B cell (primary cell): ENCODE results near the gene CCDC88C. TPM values are rescaled to one million over a fixed set of nuclear protein-coding genes. Genes with fewer than 3 reads are reported as not detected.

Experiments used
- ATAC-seq: fragments of 200-7000 bp; cut with Tn5 transposase; one replicate; pipeline ENCODE4 v1.10.0; 2021; ENCODE audit warnings: low read depth, mild to moderate bottlenecking, moderate number of reproducible peaks, moderate library complexity
- CTCF ChIA-PET: fragments of 350-600 bp; sonication (Branson Sonifier 250); formaldehyde crosslinking; loops from one replicate; lab custom pipeline; 2021; ENCODE audit warnings: antibody characterized with exemption, inconsistent platforms; lab: Charles Lee
- POLR2A ChIA-PET: fragments of 350-600 bp; sonication (Branson Sonifier 250); formaldehyde crosslinking; loops from one replicate; lab custom pipeline; 2021; ENCODE audit warnings: antibody characterized with exemption; lab: Charles Lee
- DNase-seq: peaks from one replicate; pipeline ENCODE4 v3.0.0; 2013
- H2AFZ ChIP-seq: 2 replicates; pipeline ENCODE4 v1.6.1; 2012; ENCODE audit warnings: mild to moderate bottlenecking, low read depth, low read length; ENCODE audit not compliant: insufficient read depth, poor library complexity, severe bottlenecking
- H3K27ac ChIP-seq, 2 donors: 1 replicate in 1 of 2; 2 replicates in 1 of 2; pipeline ENCODE4 v1.5.1; 2012 to 2013; ENCODE audit warnings: low read length in 2 of 2, mild to moderate bottlenecking in 2 of 2, moderate library complexity in 1 of 2
- H3K27me3 ChIP-seq, 4 experiments: fragments of 200-600 bp in 1 of 4; sonication (generic) in 1 of 4; replicated peaks in 1 of 4; 1 replicate in 2 of 4; 2 replicates in 2 of 4; pipeline versions ENCODE4 v1.6.1 to v1.7.0; 2013 to 2016; ENCODE audit warnings: low read length in 3 of 4, mild to moderate bottlenecking in 2 of 4, mixed read lengths in 1 of 4, moderate library complexity in 1 of 4; ENCODE audit not compliant: insufficient read depth in 4 of 4, control insufficient read depth in 3 of 4; ENCODE audit errors: control extremely low read depth in 1 of 4
- H3K36me3 ChIP-seq, 2 experiments: replicated peaks in 1 of 2; 1 replicate in 1 of 2; 2 replicates in 1 of 2; pipeline versions ENCODE4 v1.6.1 to v1.7.1; 2013; ENCODE audit warnings: low read length in 1 of 2; ENCODE audit not compliant: insufficient read depth in 2 of 2, control insufficient read depth in 1 of 2; ENCODE audit errors: control extremely low read depth in 1 of 2, extremely low read depth in 1 of 2
- H3K4me1 ChIP-seq, 2 donors: fragments of 200-600 bp in 1 of 2; sonication (generic) in 1 of 2; 1 replicate in 1 of 2; 2 replicates in 1 of 2; pipeline versions ENCODE4 v1.5.1 to v1.6.1; 2013 to 2017; ENCODE audit warnings: low read length in 2 of 2; ENCODE audit not compliant: control insufficient read depth in 2 of 2, insufficient read depth in 2 of 2
- H3K4me2 ChIP-seq: replicated peaks from 2 replicates; pipeline ENCODE3; 2012; ENCODE audit warnings: mild to moderate bottlenecking, low read depth, low read length; ENCODE audit not compliant: poor library complexity, severe bottlenecking
- H3K4me3 ChIP-seq, 5 experiments: fragments of 200-600 bp in 1 of 5; sonication (generic) in 1 of 5; 1 replicate in 3 of 5; 2 replicates in 2 of 5; pipeline versions ENCODE4 v1.5.1 to v1.7.0; 2011 to 2016; ENCODE audit warnings: low read length in 4 of 5, mild to moderate bottlenecking in 4 of 5, low read depth in 2 of 5, control low read depth in 1 of 5, moderate library complexity in 1 of 5; ENCODE audit not compliant: insufficient read depth in 1 of 5; ENCODE audit errors: control extremely low read depth in 1 of 5, extremely low read depth in 1 of 5
- H3K79me2 ChIP-seq: fragments of 200-600 bp; sonication (generic); one replicate; pipeline ENCODE4 v1.6.0; 2016; ENCODE audit warnings: low read length; ENCODE audit not compliant: control insufficient read depth, insufficient read depth
- H3K9ac ChIP-seq: fragments of 200-600 bp; sonication (generic); 2 replicates; pipeline ENCODE4 v1.6.1; 2017; ENCODE audit warnings: mild to moderate bottlenecking, low read length, moderate library complexity
- H3K9me3 ChIP-seq, 3 donors: one replicate each; pipeline versions ENCODE4 v1.6.1 to v1.7.1; 2013; ENCODE audit warnings: low read length in 2 of 3; ENCODE audit not compliant: control insufficient read depth in 2 of 3, insufficient read depth in 1 of 3; ENCODE audit errors: control extremely low read depth in 1 of 3
- H4K20me1 ChIP-seq: 2 replicates; pipeline ENCODE4 v1.6.0; 2012; ENCODE audit warnings: mild to moderate bottlenecking, low read length; ENCODE audit not compliant: insufficient read depth, control insufficient read depth, poor library complexity, severe bottlenecking
- H3K27ac Mint-ChIP-seq: one replicate; pipeline ENCODE4 v1.8.0; 2021; ENCODE audit warnings: mixed read lengths
- H3K27me3 Mint-ChIP-seq: one replicate; pipeline ENCODE4 v1.8.0; 2021; ENCODE audit warnings: mixed read lengths
- H3K4me1 Mint-ChIP-seq: one replicate; pipeline ENCODE4 v1.8.0; 2021; ENCODE audit warnings: mixed read lengths
- H3K4me3 Mint-ChIP-seq: one replicate; pipeline ENCODE4 v1.8.0; 2021; ENCODE audit warnings: mixed read lengths
- H3K9me3 Mint-ChIP-seq: one replicate; pipeline ENCODE4 v1.8.0; 2022; ENCODE audit warnings: mixed read lengths; ENCODE audit not compliant: insufficient read depth
- EZH2 ChIP-seq: IDR thresholded peaks from 2 replicates; pipeline ENCODE4 v1.6.1; 2012; ENCODE audit warnings: borderline replicate concordance, low read depth, mild to moderate bottlenecking, moderate library complexity, low read length; ENCODE audit not compliant: insufficient read depth, poor library complexity, severe bottlenecking
- WGBS: methylation state at CpG from one replicate; pipeline ENCODE4 v1.1.5; 2013; ENCODE audit warnings: missing lambda C conversion rate; ENCODE audit not compliant: insufficient coverage; 5-methylcytosine and 5-hydroxymethylcytosine counted together
- intact Hi-C: fragments of 100-400 bp; cut with micrococcal nuclease; formaldehyde crosslinking; loops from one replicate; pipeline ENCODE4 v1.10.0; 2022
- polyA plus RNA-seq: library from polyadenylated mRNA; depleted of rRNA; stranded (reverse); fragments of >200 nt; gene quantifications from 2 replicates; pipeline ENCODE4 v1.2.3, GENCODE V29; 2012
- total RNA-seq, 2 donors: library from RNA; stranded (reverse); fragments of 120-200 nt in 1 of 2; gene quantifications; 1 replicate in 1 of 2; 2 replicates in 1 of 2; pipeline versions ENCODE4 v1.2.3 to v1.2.4, GENCODE V29; 2013 to 2022
- TF ChIP-seq, protein P1 (sequence below): fragments of 200-600 bp; IDR thresholded peaks from one replicate; pipeline ENCODE4 v1.8.0; 2022; ENCODE audit warnings: antibody characterized with exemption, mild to moderate bottlenecking

Gene CCDC88C
- total and polyA plus RNA-seq, 2 donors (not counting 1 experiment from before 2014, with no cell fraction given), result 98.7 to 181 TPM

DNA sequence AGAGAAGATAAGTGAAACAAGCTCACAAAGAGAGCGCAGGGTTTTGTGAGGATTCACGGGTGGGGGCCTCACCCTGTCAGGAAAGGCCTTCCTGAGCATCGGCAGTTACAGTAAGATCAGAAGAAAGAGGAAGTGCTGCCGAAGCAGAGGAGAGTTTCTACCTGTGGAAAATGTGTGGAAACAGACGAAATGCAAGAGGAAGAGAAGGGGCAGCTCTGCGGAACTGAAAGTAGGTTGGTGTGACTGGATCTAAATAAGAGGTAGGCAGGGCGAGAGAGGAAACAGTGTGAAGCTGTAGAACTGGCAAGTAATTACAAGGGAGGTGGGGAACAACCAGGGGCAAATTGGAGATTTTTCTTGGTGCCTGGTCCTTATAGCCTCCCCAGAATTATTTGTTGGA is 175.8 kb downstream of the CCDC88C start:
- Histone ChIP-seq H4K20me1 (no peaks in the 10 kb centered on the region), H3K4me3 (peak overlapping the region in 4 of 5 experiments; percentile 21 to 58 (median 40)), H3K9me3 (no peaks in the 10 kb centered on the region), H3K4me2 (peak overlapping the region; percentile 79), H3K27me3 (no peaks in the 10 kb centered on the region), H3K79me2 (peaks cover 8% of the 10 kb centered on the region), H3K36me3 (no peaks in the 10 kb centered on the region), H3K9ac (peak overlapping the region; percentile 56), H2AFZ (no peak overlapping the region), H3K4me1 (peaks cover 50 to 63% of the 10 kb centered on the region in 2 donors), H3K27ac (peak overlapping the region; percentile 39 to 44)
- intact Hi-C loops, result loop anchor here (1.0 to 10.0 kb wide), 9 partner anchors 8 to 845 kb away; partner anchors contain the start of genes CALM1 and RPS6KA5
- Mint-ChIP-seq H3K4me1 (peaks cover 58% of the 10 kb centered on the region), H3K4me3 (peak overlapping the region; percentile 75), H3K27ac (peak overlapping the region; percentile 84), H3K27me3 (no peaks in the 10 kb centered on the region), H3K9me3 (no peaks in the 10 kb centered on the region)
- POLR2A ChIA-PET, result interaction anchor here (0.9 to 1.2 kb wide), 3 partner anchors 9 to 127 kb away, joined by 3 to 4 read pairs (median 3); no protein-coding TSS in a partner anchor
- 1% methylated on average over 7 of the region's 7 CpGs for WGBS
- DNase-seq, result peak; percentile 87
- ATAC-seq, result peak; percentile 68
- CTCF ChIA-PET, result interaction anchor here (0.7 to 6.1 kb wide), 5 partner anchors 11 to 67 kb away, joined by 3 to 42 read pairs (median 4); no protein-coding TSS in a partner anchor
- TF ChIP-seq, protein P1, sequence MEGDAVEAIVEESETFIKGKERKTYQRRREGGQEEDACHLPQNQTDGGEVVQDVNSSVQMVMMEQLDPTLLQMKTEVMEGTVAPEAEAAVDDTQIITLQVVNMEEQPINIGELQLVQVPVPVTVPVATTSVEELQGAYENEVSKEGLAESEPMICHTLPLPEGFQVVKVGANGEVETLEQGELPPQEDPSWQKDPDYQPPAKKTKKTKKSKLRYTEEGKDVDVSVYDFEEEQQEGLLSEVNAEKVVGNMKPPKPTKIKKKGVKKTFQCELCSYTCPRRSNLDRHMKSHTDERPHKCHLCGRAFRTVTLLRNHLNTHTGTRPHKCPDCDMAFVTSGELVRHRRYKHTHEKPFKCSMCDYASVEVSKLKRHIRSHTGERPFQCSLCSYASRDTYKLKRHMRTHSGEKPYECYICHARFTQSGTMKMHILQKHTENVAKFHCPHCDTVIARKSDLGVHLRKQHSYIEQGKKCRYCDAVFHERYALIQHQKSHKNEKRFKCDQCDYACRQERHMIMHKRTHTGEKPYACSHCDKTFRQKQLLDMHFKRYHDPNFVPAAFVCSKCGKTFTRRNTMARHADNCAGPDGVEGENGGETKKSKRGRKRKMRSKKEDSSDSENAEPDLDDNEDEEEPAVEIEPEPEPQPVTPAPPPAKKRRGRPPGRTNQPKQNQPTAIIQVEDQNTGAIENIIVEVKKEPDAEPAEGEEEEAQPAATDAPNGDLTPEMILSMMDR, result no peak
- TF ChIP-seq EZH2, result no peak

DNA sequence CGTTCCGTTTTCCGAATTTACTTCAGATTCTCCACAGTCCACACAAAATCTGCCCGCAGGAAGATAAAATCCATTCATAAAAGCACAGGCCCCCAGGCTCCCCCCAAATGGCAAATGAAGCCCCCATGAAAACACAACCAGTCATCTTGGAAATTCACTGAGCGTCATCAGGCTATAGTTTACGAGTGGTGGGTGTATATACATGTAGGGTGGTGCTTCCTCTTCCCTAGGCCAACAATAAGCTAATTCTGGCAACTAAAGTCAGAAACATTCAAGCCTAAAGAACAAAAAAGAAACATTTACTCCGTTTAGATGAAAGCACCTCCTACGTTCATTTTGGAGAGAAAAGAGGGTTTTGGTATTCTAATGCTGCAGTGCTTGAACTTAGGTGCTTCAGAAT is 179.0 kb downstream of the CCDC88C start:
- intact Hi-C loops, result no loop called here
- Histone ChIP-seq H3K79me2 (peaks cover 8% of the 10 kb centered on the region), H3K36me3 (no peaks in the 10 kb centered on the region), H3K9me3 (no peaks in the 10 kb centered on the region), H3K4me2 (no peak overlapping the region), H3K4me3 (no peak overlapping the region), H3K27me3 (no peaks in the 10 kb centered on the region), H3K4me1 (peaks cover 33 to 44% of the 10 kb centered on the region in 2 donors), H3K9ac (no peak overlapping the region), H2AFZ (no peak overlapping the region), H4K20me1 (no peaks in the 10 kb centered on the region), H3K27ac (no peak overlapping the region)
- DNase-seq, result no peak
- TF ChIP-seq, protein P1, result no peak
- no peak for TF ChIP-seq EZH2
- ChIA-PET POLR2A (interaction anchor here (0.9 kb wide), 1 partner anchor 9 kb away, joined by 3 read pairs; no protein-coding TSS in a partner anchor), CTCF (interaction anchor here (1.1 kb wide), 1 partner anchor 10 kb away, joined by 3 read pairs; no protein-coding TSS in a partner anchor)
- Mint-ChIP-seq H3K9me3 (no peaks in the 10 kb centered on the region), H3K27me3 (no peaks in the 10 kb centered on the region), H3K4me1 (peaks cover 39% of the 10 kb centered on the region), H3K27ac (no peak overlapping the region), H3K4me3 (no peak overlapping the region)
- no peak for ATAC-seq
- WGBS, result 96% methylated on average over 3 of the region's 8 CpGs
